ENCODE measurements around the gene PON1.

GRCh38 chr7:95297041-95297440 is 27.3 kb downstream of the PON1 start:
- TF ChIP-seq CTCF (IDR thresholded peaks at IDR 0.05): no peak
- no peak for TF ChIP-seq POLR2A (IDR thresholded peaks at IDR 0.05)
